SH-SY5Y (cell line): ENCODE data around the gene SHANK2.

Experiments
- GATA2 ChIP-seq: IDR thresholded peaks from 2 replicates; pipeline ENCODE4 v1.6.1; 2011; ENCODE audit warnings: mild to moderate bottlenecking, low read depth, low read length
- GATA3 ChIP-seq: IDR thresholded peaks from 2 replicates; pipeline ENCODE4 v1.6.1; 2011; ENCODE audit warnings: low read depth, mild to moderate bottlenecking, low read length, moderate library complexity

DNA sequence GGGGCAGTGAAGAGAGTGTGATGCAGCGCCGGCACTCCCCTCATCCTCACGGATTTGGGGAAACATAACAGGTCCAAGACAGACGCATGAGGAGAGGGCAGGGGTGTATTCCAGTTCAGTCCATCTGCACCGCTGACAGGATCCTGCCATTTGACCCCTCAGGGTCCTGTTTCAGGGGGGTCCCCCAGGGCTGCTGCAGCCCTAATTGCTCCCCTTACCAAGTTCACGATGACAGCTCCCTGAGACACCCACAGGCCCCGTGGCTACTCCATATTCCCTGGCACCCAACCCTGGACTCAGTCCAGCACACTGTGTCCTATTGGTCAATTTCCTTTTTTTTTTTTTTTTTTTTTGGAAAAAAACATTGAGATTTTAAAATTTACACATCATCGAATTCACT is 41.5 kb downstream of the SHANK2 start:
- TF ChIP-seq GATA3, result no peak
- no peak for TF ChIP-seq GATA2
